GM12891 (cell line): ENCODE data around the gene GNG2.

Experiments used
- POLR2A ChIP-seq: IDR thresholded peaks from 2 replicates; pipeline ENCODE4 v1.6.1; 2011; ENCODE audit warnings: low read depth, low read length, control low read depth
- POLR2AphosphoS5 ChIP-seq: IDR thresholded peaks from 2 replicates; pipeline ENCODE4 v1.6.1; 2011; ENCODE audit warnings: low read depth, low read length, control low read depth
- SPI1 ChIP-seq: IDR thresholded peaks from 2 replicates; pipeline ENCODE4 v1.6.1; 2011; ENCODE audit warnings: low read depth, low read length, control low read depth
- TAF1 ChIP-seq: IDR thresholded peaks from 2 replicates; pipeline ENCODE4 v1.6.1; 2011; ENCODE audit warnings: low read depth, low read length, control low read depth

DNA sequence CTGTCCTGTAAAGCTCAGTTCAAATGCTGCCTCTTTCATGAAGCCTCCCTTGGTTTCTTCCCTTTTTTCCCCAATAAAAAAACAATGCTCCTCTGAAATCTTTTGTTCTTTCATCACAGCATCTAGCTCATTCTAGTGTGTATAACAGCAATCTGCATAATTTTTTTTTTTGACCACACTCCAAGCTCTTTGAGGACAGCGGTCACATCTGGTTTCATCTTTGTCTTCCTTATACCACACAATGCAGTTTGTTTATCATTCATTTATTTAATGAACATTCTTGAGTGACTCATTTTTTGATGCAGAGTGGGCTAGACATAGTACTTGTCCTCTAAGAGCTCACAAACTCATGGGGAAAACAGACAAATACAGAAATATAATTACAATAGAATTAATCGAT is 7.3 kb downstream of the GNG2 start:
- no peak for TF ChIP-seq POLR2A
- TF ChIP-seq TAF1: no peak
- TF ChIP-seq POLR2AphosphoS5: no peak
- TF ChIP-seq SPI1: no peak
